Upper lobe of left lung (tissue), 4 donors: ENCODE measurements around the gene ELP4.

Source experiments
- CTCF ChIP-seq, 6 experiments: fragments of 450-650 bp in 4 of 6; fragments of 200-600 bp in 2 of 6; sonication (generic) in 2 of 6; IDR thresholded peaks; one replicate each; pipeline ENCODE4 v1.5.1; 2016 to 2019; ENCODE audit warnings: antibody characterized with exemption in 6 of 6
- POLR2AphosphoS5 ChIP-seq, 2 donors: sonication (generic); formaldehyde crosslinking; IDR thresholded peaks; one replicate each; pipeline ENCODE4 v1.5.1; 2017; ENCODE audit warnings: antibody characterized with exemption in 2 of 2

- TF ChIP-seq POLR2AphosphoS5 (IDR thresholded peaks at IDR 0.05) (no peak), CTCF (IDR thresholded peaks at IDR 0.05) (no peak)
Observed at GRCh38 chr11:31802000-31802551, 292.5 kb downstream of the ELP4 start.
